H1 (cell line): ENCODE results near the gene PPIF. TPM values are rescaled to one million over a fixed set of nuclear protein-coding genes. Genes with fewer than 3 reads are reported as not detected.

ENCODE experiments used
- CHD7 ChIP-seq: fragments of 300-600 bp; sonication (generic); IDR thresholded peaks from 2 replicates; pipeline ENCODE4 v1.7.1; 2012; ENCODE audit warnings: low read length, moderate library complexity, mild to moderate bottlenecking, inconsistent platforms; ENCODE audit not compliant: insufficient replicate concordance
- EGR1 ChIP-seq: IDR thresholded peaks from 2 replicates; pipeline ENCODE4 v1.6.1; 2011; ENCODE audit warnings: low read depth, low read length, borderline replicate concordance
- JUN ChIP-seq: IDR thresholded peaks from 2 replicates; pipeline ENCODE4 v1.6.1; 2011; ENCODE audit warnings: low read depth, mild to moderate bottlenecking, improper control_type of control experiment, low read length
- NANOG ChIP-seq: IDR thresholded peaks from 2 replicates; pipeline ENCODE4 v1.6.1; 2011; ENCODE audit warnings: low read length, low read depth, mild to moderate bottlenecking, inconsistent platforms; ENCODE audit not compliant: insufficient read depth, poor library complexity, severe bottlenecking
- polyA plus RNA-seq, 7 experiments: library from polyadenylated mRNA; depleted of rRNA in 3 of 7; stranded (reverse) in 5 of 7; unstranded in 2 of 7; fragments of >200 nt in 5 of 7; fragments of 200-250 nt in 2 of 7; gene quantifications; 1 replicate in 5 of 7; 2 replicates in 1 of 7; 4 replicates in 1 of 7; pipeline versions ENCODE4 v1.2.1 to v1.2.3, GENCODE V29; 2011 to 2013; ENCODE audit warnings: missing spikeins in 2 of 7, mixed read lengths in 2 of 7
- total RNA-seq: library from RNA; stranded (reverse); fragmentation: NEBNext Ultra II Directional; extraction: Animal tissue kit (Norgen Biotek cat#: 25700); gene quantifications from 2 replicates; pipeline ENCODE4 v1.2.1, GENCODE V29; 2021

The PPIF gene
- total and polyA plus RNA-seq, 2 of the 8 experiments (the other 6 are each of a cell fraction or from before 2014, with no cell fraction given), result 70.2 to 77.6 TPM

GRCh38 chr10:79321494-79321882 lies 25.8 kb upstream of the PPIF start (continued):
- no peak for TF ChIP-seq CHD7
- TF ChIP-seq NANOG, result no peak
- TF ChIP-seq JUN, result no peak
- TF ChIP-seq EGR1, result no peak
- TF ChIP-seq, all 59 proteins: peak for 0
